Measurements from ENCODE around the gene ADGRL3.
A peak's percentile ranks its signal among the peaks of the same experiment; 100 is the strongest.

The ADGRL3 gene

DNA sequence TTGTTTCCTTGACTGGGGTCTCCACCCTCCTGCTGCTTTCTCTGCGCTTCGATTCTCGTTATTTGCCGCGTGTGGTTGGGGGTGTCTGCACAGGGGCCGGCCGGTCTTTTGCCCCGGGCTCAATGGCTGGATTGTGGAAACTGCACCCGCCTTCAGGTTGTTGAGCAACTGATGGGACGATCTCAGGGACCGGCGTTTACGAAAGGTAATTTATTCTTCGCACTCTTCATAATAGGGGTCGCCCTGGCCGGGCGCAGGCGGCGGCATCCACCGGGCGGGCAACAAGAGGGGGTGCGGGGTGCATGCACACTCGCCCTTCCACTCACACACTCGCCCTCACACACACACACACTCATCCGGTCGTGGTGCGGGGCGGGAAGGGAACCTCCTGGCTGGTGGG lies 1.4 kb downstream of the ADGRL3 start:
- ATAC-seq, result no peak; the same call in 2 of the 3 replicates
- no peak for TF ChIP-seq BACH2 (CRISPR knock-in tag; IDR thresholded peaks at IDR 0.05; ENCODE audit: borderline replicate concordance)
- no peak for TF ChIP-seq RARB (CRISPR knock-in tag; IDR thresholded peaks at IDR 0.05)
- TF ChIP-seq, protein P1, sequence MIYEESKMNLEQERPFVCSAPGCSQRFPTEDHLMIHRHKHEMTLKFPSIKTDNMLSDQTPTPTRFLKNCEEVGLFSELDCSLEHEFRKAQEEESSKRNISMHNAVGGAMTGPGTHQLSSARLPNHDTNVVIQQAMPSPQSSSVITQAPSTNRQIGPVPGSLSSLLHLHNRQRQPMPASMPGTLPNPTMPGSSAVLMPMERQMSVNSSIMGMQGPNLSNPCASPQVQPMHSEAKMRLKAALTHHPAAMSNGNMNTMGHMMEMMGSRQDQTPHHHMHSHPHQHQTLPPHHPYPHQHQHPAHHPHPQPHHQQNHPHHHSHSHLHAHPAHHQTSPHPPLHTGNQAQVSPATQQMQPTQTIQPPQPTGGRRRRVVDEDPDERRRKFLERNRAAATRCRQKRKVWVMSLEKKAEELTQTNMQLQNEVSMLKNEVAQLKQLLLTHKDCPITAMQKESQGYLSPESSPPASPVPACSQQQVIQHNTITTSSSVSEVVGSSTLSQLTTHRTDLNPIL (CRISPR knock-in tag; IDR thresholded peaks at IDR 0.05; ENCODE audit: low read depth), result no peak
- TF ChIP-seq PATZ1 (CRISPR knock-in tag; IDR thresholded peaks at IDR 0.05; ENCODE audit: borderline replicate concordance), result no peak
- no peak for TF ChIP-seq GLIS3 (CRISPR knock-in tag; IDR thresholded peaks at IDR 0.05)
- no peak for TF ChIP-seq ZFP30 (CRISPR knock-in tag; IDR thresholded peaks at IDR 0.05)
- TF ChIP-seq ZNF565 (CRISPR knock-in tag; conservative IDR thresholded peaks at IDR 0.05; ENCODE audit: low read depth), result no peak
- no peak for TF ChIP-seq ESRRG (CRISPR knock-in tag; IDR thresholded peaks at IDR 0.05)
- TF ChIP-seq SNAI2 (CRISPR knock-in tag; IDR thresholded peaks at IDR 0.05), result no peak
- TF ChIP-seq POU6F1 (CRISPR knock-in tag; IDR thresholded peaks at IDR 0.05; ENCODE audit: borderline replicate concordance, low read depth), result no peak
- no peak for TF ChIP-seq ARNTL (CRISPR knock-in tag; IDR thresholded peaks at IDR 0.05; ENCODE audit: borderline replicate concordance, low read depth)
- TF ChIP-seq OSR1 (CRISPR knock-in tag; IDR thresholded peaks at IDR 0.05), result no peak
- no peak for TF ChIP-seq PPARA (CRISPR knock-in tag; IDR thresholded peaks at IDR 0.05; ENCODE audit: borderline replicate concordance)
- TF ChIP-seq TOX (CRISPR knock-in tag; IDR thresholded peaks at IDR 0.05; ENCODE audit: borderline replicate concordance), result no peak
- no peak for TF ChIP-seq ZFP3 (CRISPR knock-in tag; IDR thresholded peaks at IDR 0.05)
- no peak for TF ChIP-seq ZNF70 (CRISPR knock-in tag; IDR thresholded peaks at IDR 0.05)
- TF ChIP-seq, protein P2, sequence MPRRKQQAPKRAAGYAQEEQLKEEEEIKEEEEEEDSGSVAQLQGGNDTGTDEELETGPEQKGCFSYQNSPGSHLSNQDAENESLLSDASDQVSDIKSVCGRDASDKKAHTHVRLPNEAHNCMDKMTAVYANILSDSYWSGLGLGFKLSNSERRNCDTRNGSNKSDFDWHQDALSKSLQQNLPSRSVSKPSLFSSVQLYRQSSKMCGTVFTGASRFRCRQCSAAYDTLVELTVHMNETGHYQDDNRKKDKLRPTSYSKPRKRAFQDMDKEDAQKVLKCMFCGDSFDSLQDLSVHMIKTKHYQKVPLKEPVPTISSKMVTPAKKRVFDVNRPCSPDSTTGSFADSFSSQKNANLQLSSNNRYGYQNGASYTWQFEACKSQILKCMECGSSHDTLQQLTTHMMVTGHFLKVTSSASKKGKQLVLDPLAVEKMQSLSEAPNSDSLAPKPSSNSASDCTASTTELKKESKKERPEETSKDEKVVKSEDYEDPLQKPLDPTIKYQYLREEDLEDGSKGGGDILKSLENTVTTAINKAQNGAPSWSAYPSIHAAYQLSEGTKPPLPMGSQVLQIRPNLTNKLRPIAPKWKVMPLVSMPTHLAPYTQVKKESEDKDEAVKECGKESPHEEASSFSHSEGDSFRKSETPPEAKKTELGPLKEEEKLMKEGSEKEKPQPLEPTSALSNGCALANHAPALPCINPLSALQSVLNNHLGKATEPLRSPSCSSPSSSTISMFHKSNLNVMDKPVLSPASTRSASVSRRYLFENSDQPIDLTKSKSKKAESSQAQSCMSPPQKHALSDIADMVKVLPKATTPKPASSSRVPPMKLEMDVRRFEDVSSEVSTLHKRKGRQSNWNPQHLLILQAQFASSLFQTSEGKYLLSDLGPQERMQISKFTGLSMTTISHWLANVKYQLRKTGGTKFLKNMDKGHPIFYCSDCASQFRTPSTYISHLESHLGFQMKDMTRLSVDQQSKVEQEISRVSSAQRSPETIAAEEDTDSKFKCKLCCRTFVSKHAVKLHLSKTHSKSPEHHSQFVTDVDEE (CRISPR knock-in tag; IDR thresholded peaks at IDR 0.05), result no peak

DNA sequence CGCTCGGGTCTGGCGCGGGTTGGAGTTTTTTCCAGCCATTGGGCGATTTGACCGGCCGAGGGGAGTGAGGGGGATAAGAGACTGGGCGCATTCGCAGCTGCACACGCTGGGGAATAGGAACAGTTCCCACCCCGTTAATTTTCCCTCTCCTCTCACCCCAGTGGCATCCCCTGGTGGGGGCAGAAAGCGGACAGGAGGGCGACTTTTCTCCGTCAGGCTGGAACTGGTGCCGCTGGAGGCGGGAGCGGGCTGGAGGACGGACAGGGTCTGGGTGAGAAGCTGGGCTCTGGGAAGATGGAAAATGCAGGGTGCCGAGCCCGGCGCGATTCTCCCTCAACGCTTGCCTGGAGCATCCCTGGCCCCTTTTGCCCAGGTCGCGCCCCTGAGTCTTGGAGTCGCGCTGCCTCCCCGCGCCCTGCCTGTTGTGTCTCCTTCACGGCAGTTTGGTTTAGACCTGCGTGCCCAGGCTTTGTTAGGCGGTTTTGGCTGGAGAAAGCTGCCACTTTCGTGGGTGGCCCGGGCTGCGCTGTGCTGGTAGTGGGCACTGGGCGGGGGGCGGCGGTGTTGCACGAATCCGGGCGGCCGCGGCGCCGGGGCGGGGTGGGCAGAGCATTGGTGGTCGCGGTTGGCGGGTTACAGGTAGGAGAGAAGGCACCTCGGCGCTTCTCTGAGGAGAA lies 2.0 kb downstream of the ADGRL3 start:
- TF ChIP-seq TOX (CRISPR knock-in tag; IDR thresholded peaks at IDR 0.05; ENCODE audit: borderline replicate concordance), result no peak
- no peak for TF ChIP-seq BACH2 (CRISPR knock-in tag; IDR thresholded peaks at IDR 0.05; ENCODE audit: borderline replicate concordance)
- TF ChIP-seq, protein P2 (CRISPR knock-in tag; IDR thresholded peaks at IDR 0.05), result no peak
- no peak for TF ChIP-seq TCF4 (CRISPR knock-in tag; IDR thresholded peaks at IDR 0.05; ENCODE audit: borderline replicate concordance)
- no peak for TF ChIP-seq ZC3H10 (CRISPR knock-in tag; IDR thresholded peaks at IDR 0.05)
- TF ChIP-seq PPARA (CRISPR knock-in tag; IDR thresholded peaks at IDR 0.05; ENCODE audit: borderline replicate concordance), result no peak
- TF ChIP-seq ZNF565 (CRISPR knock-in tag; conservative IDR thresholded peaks at IDR 0.05; ENCODE audit: low read depth), result no peak
- no peak for TF ChIP-seq RARB (CRISPR knock-in tag; IDR thresholded peaks at IDR 0.05)
- no peak for TF ChIP-seq ARNTL (CRISPR knock-in tag; IDR thresholded peaks at IDR 0.05; ENCODE audit: borderline replicate concordance, low read depth)
- TF ChIP-seq, protein P3, sequence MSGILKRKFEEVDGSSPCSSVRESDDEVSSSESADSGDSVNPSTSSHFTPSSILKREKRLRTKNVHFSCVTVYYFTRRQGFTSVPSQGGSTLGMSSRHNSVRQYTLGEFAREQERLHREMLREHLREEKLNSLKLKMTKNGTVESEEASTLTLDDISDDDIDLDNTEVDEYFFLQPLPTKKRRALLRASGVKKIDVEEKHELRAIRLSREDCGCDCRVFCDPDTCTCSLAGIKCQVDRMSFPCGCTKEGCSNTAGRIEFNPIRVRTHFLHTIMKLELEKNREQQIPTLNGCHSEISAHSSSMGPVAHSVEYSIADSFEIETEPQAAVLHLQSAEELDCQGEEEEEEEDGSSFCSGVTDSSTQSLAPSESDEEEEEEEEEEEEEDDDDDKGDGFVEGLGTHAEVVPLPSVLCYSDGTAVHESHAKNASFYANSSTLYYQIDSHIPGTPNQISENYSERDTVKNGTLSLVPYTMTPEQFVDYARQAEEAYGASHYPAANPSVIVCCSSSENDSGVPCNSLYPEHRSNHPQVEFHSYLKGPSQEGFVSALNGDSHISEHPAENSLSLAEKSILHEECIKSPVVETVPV (CRISPR knock-in tag; IDR thresholded peaks at IDR 0.05), result no peak
- TF ChIP-seq ISL1 (CRISPR knock-in tag; IDR thresholded peaks at IDR 0.05), result no peak
- no peak for TF ChIP-seq PATZ1 (CRISPR knock-in tag; IDR thresholded peaks at IDR 0.05; ENCODE audit: borderline replicate concordance)
- no peak for TF ChIP-seq ZFP3 (CRISPR knock-in tag; IDR thresholded peaks at IDR 0.05)
- TF ChIP-seq OSR1 (CRISPR knock-in tag; IDR thresholded peaks at IDR 0.05), result no peak
- peak; percentile 14; the same call in 2 of the 3 replicates for ATAC-seq
